Naive thymus-derived CD4-positive, alpha-beta T cell (primary cell): ENCODE measurements around the gene GALNT14. TPM values are rescaled to one million over a fixed set of nuclear protein-coding genes. Genes with fewer than 3 reads are reported as not detected.

Experiments
- ATAC-seq: fragments of 150-1000 bp; cut with Tn5 transposase; 2 replicates; pipeline ENCODE4 v1.10.0; 2021; ENCODE audit warnings: mild to moderate bottlenecking, moderate library complexity
- CTCF ChIA-PET: fragments of 350-600 bp; sonication (Branson Sonifier 250); formaldehyde crosslinking; loops from one replicate; lab custom pipeline; 2021; ENCODE audit warnings: antibody characterized with exemption; lab: Charles Lee
- POLR2A ChIA-PET: fragments of 350-600 bp; sonication (Branson Sonifier 250); formaldehyde crosslinking; loops from one replicate; lab custom pipeline; 2021; ENCODE audit warnings: antibody characterized with exemption, inconsistent platforms; lab: Charles Lee
- DNase-seq, 9 donors: peaks; one replicate each; pipeline versions ENCODE4 v3.0.0 to v3.0.0-alpha.2; 2020 to 2022; ENCODE audit warnings: mixed read lengths in 1 of 9
- H3K27ac ChIP-seq: one replicate; pipeline ENCODE4 v1.7.0; 2013; ENCODE audit warnings: mild to moderate bottlenecking, low read depth, low read length, moderate library complexity
- H3K27me3 ChIP-seq, 2 donors: one replicate each; pipeline ENCODE4 v1.7.0; 2013; ENCODE audit warnings: low read length in 2 of 2, mild to moderate bottlenecking in 2 of 2, moderate library complexity in 2 of 2; ENCODE audit not compliant: control insufficient read depth in 2 of 2, insufficient read depth in 2 of 2
- H3K36me3 ChIP-seq, 3 experiments: 1 replicate in 2 of 3; 2 replicates in 1 of 3; pipeline ENCODE4 v1.7.0; 2013; ENCODE audit warnings: low read length in 3 of 3, mild to moderate bottlenecking in 3 of 3, moderate library complexity in 1 of 3; ENCODE audit not compliant: insufficient read depth in 3 of 3, control insufficient read depth in 2 of 3
- H3K4me1 ChIP-seq, 2 donors: one replicate each; pipeline ENCODE4 v1.7.0; 2013; ENCODE audit warnings: low read length in 2 of 2, mild to moderate bottlenecking in 2 of 2, moderate library complexity in 1 of 2; ENCODE audit not compliant: control insufficient read depth in 2 of 2, insufficient read depth in 2 of 2
- H3K4me3 ChIP-seq: 2 replicates; pipeline ENCODE4 v1.7.0; 2013; ENCODE audit warnings: mild to moderate bottlenecking, low read length
- H3K9me3 ChIP-seq, 3 experiments: 1 replicate in 2 of 3; 2 replicates in 1 of 3; pipeline ENCODE4 v1.7.0; 2013; ENCODE audit warnings: low read length in 3 of 3; ENCODE audit not compliant: control insufficient read depth in 2 of 3
- H3K27ac Mint-ChIP-seq, 9 donors: one replicate each; pipeline ENCODE4 v1.8.0; 2020 to 2022; ENCODE audit warnings: mixed read lengths in 9 of 9, mild to moderate bottlenecking in 8 of 9, moderate library complexity in 5 of 9, inconsistent platforms in 2 of 9
- H3K27me3 Mint-ChIP-seq, 5 donors: one replicate each; pipeline ENCODE4 v1.8.0; 2021 to 2022; ENCODE audit warnings: mixed read lengths in 5 of 5, mild to moderate bottlenecking in 1 of 5
- H3K36me3 Mint-ChIP-seq, 5 donors: one replicate each; pipeline ENCODE4 v1.8.0; 2020 to 2022; ENCODE audit warnings: mixed read lengths in 5 of 5, mild to moderate bottlenecking in 3 of 5, inconsistent platforms in 1 of 5
- H3K4me1 Mint-ChIP-seq, 7 donors: one replicate each; pipeline ENCODE4 v1.8.0; 2020 to 2022; ENCODE audit warnings: mixed read lengths in 7 of 7, mild to moderate bottlenecking in 3 of 7, inconsistent platforms in 1 of 7
- H3K4me3 Mint-ChIP-seq, 10 donors: one replicate each; pipeline ENCODE4 v1.8.0; 2020 to 2022; ENCODE audit warnings: mild to moderate bottlenecking in 10 of 10, mixed read lengths in 10 of 10, moderate library complexity in 6 of 10, inconsistent platforms in 2 of 10
- H3K9me3 Mint-ChIP-seq, 11 donors: one replicate each; pipeline ENCODE4 v1.8.0; 2020 to 2022; ENCODE audit warnings: mixed read lengths in 11 of 11, mild to moderate bottlenecking in 4 of 11, inconsistent platforms in 1 of 11, moderate library complexity in 1 of 11
- intact Hi-C, 2 donors: fragments of 100-400 bp; cut with micrococcal nuclease; formaldehyde crosslinking; loops; one replicate each; pipeline ENCODE4 v1.15.1; 2023
- polyA plus RNA-seq, 2 donors: library from polyadenylated mRNA; unstranded; fragments of 300-500 nt; fragmentation: Illumina TruSeq; gene quantifications; one replicate each; pipeline ENCODE4 v1.2.3, GENCODE V29; 2021
- total RNA-seq, 6 experiments: library from RNA in 5 of 6; stranded (reverse) in 5 of 6; gene quantifications; 1 replicate in 5 of 6; 2 replicates in 1 of 6; pipeline ENCODE4 v1.2.3 and lab custom pipeline; 2021 to 2026

Gene GALNT14
- total and polyA plus RNA-seq, 7 experiments from 2014 or later = 0.64 to 1.1 TPM; not detected in 5

DNA sequence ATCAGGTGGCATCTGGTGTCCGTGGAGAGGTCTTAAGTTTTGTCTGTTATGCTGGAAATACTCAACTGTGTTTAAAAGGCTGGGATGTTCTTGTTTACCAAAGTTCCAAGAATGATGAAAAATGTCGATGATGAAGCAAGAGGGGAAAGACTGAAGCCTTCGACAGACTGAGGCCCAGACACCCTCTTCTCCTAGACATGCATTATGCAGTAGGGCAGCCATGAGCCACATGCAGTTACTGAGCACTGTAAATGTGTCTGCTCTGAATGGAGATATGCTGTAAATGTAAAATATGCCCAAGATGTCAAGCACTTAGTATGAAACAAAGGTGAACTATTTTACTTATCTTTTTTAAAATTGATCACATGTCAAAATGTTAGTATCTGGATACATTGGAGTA, 163.1 kb downstream of the GALNT14 start:
- H3K4me3 Mint-ChIP-seq = no peak overlapping the region
- CTCF ChIA-PET = no interaction called here

GRCh38 chr2:30974554-30974953, 163.7 kb downstream of the GALNT14 start:
- DNase-seq = no peak

More for the DNA sequence above, 163.1 kb downstream of the GALNT14 start:
- peaks cover 0 to 2% (median 0%) of the 10 kb centered on the region in 11 donors for H3K9me3 Mint-ChIP-seq
- H3K4me1 ChIP-seq = no peaks in the 10 kb centered on the region
- ATAC-seq (no peak), DNase-seq (no peak)
- POLR2A ChIA-PET = no interaction called here
- intact Hi-C loops = no loop called here
- H3K27ac ChIP-seq = no peak overlapping the region
- H3K27me3 ChIP-seq = no peaks in the 10 kb centered on the region
- no peaks in the 10 kb centered on the region for H3K9me3 ChIP-seq
- no peaks in the 10 kb centered on the region for H3K36me3 Mint-ChIP-seq
- no peaks in the 10 kb centered on the region for H3K36me3 ChIP-seq
- H3K27me3 Mint-ChIP-seq = peaks cover 0 to 27% (median 13%) of the 10 kb centered on the region in 5 donors
- H3K27ac Mint-ChIP-seq = no peak overlapping the region
- no peaks in the 10 kb centered on the region for H3K4me1 Mint-ChIP-seq
- no peak overlapping the region for H3K4me3 ChIP-seq

DNA sequence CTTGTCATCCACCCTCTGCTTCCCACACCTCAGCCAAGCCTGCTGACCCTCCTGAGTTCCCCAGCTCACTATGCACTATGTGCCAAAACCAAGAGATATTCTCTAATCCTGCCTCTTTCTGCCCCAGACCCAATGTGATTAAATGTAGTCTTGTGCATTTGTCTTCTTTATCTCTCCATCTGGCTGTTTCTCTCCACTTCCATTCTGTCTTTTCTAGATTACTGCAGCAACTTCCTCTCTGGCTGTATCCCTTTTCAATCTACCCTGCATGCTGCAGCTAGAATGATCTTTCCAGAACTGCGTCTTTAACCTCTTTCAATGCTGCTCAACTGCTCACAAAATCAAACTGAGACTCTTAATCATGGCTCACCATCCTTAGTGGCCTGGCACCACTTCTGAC, 164.1 kb downstream of the GALNT14 start:
- no peaks in the 10 kb centered on the region for H3K9me3 ChIP-seq
- no peak overlapping the region for H3K4me3 ChIP-seq
- H3K4me1 ChIP-seq = no peaks in the 10 kb centered on the region
- ATAC-seq (no peak), DNase-seq (no peak)
- Mint-ChIP-seq H3K27ac (no peak overlapping the region), H3K9me3 (peaks cover 0 to 2% (median 0%) of the 10 kb centered on the region in 11 donors), H3K4me3 (no peak overlapping the region), H3K4me1 (no peaks in the 10 kb centered on the region), H3K27me3 (peaks cover 0 to 21% (median 11%) of the 10 kb centered on the region in 5 donors), H3K36me3 (no peaks in the 10 kb centered on the region)
- POLR2A ChIA-PET = no interaction called here
- no peak overlapping the region for H3K27ac ChIP-seq
- intact Hi-C loops = no loop called here
- H3K36me3 ChIP-seq = no peaks in the 10 kb centered on the region
- H3K27me3 ChIP-seq = no peaks in the 10 kb centered on the region
- CTCF ChIA-PET = no interaction called here

More at GRCh38 chr2:30974554-30974953, 163.7 kb downstream of the GALNT14 start:
- Histone ChIP-seq H3K36me3 (no peaks in the 10 kb centered on the region), H3K4me3 (no peak overlapping the region), H3K4me1 (no peaks in the 10 kb centered on the region), H3K27me3 (no peaks in the 10 kb centered on the region), H3K9me3 (no peaks in the 10 kb centered on the region), H3K27ac (no peak overlapping the region)
- Mint-ChIP-seq H3K4me1 (no peaks in the 10 kb centered on the region), H3K36me3 (no peaks in the 10 kb centered on the region), H3K4me3 (no peak overlapping the region), H3K27me3 (peaks cover 0 to 22% (median 13%) of the 10 kb centered on the region in 5 donors), H3K27ac (no peak overlapping the region), H3K9me3 (peaks cover 0 to 2% (median 0%) of the 10 kb centered on the region in 11 donors)
- ATAC-seq = no peak
- POLR2A ChIA-PET = no interaction called here
- CTCF ChIA-PET = no interaction called here
- intact Hi-C loops = no loop called here

DNA sequence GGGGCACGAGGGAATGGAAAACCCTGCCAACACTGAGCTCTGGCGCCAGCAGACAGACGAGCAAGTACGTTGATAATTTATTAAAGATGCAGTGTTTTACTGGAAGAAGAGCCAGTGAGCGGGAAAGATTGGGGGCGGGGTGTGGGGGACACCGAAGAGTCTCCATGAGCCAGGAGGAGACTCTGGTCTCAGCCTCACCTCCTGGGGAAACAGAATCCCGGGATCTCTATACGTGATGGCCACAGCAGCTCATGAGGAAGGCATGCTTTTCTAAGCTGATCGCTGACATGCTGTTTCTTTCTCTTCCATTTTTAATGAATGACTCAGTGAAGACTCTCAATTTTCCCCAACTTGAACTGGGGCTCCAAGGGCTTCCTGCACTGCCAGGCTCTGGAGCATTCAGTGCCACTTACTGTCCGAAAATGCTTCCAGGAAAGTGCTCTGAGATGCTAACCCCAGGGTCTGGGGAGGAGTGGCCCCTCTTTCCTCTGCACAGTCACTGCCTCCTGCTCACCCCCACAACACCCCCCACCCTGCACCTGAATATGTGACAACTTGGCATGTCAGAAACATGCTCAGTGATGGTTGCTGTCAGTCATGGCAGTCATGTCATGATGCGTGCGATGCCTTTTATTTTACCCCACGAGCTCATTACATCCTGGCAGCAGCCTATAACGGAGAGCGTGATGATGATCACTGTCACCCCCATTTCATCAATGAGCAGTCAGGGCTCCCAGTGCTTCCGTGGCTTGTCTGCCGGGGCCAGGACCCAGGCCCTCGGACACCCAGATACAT, 166.8 kb downstream of the GALNT14 start:
- Histone ChIP-seq H3K4me1 (no peaks in the 10 kb centered on the region), H3K36me3 (no peaks in the 10 kb centered on the region), H3K27me3 (no peaks in the 10 kb centered on the region), H3K27ac (no peak overlapping the region), H3K9me3 (no peaks in the 10 kb centered on the region), H3K4me3 (no peak overlapping the region)
- ATAC-seq = no peak
- ChIA-PET POLR2A (no interaction called here), CTCF (no interaction called here)
- H3K4me3 Mint-ChIP-seq = no peak overlapping the region
- no peak for DNase-seq
- H3K27ac Mint-ChIP-seq = no peak overlapping the region
- no peaks in the 10 kb centered on the region for H3K9me3 Mint-ChIP-seq
- H3K4me1 Mint-ChIP-seq = no peaks in the 10 kb centered on the region
- H3K36me3 Mint-ChIP-seq = no peaks in the 10 kb centered on the region
- H3K27me3 Mint-ChIP-seq = peaks cover 0 to 13% (median 9%) of the 10 kb centered on the region in 5 donors
- intact Hi-C loops = no loop called here

DNA sequence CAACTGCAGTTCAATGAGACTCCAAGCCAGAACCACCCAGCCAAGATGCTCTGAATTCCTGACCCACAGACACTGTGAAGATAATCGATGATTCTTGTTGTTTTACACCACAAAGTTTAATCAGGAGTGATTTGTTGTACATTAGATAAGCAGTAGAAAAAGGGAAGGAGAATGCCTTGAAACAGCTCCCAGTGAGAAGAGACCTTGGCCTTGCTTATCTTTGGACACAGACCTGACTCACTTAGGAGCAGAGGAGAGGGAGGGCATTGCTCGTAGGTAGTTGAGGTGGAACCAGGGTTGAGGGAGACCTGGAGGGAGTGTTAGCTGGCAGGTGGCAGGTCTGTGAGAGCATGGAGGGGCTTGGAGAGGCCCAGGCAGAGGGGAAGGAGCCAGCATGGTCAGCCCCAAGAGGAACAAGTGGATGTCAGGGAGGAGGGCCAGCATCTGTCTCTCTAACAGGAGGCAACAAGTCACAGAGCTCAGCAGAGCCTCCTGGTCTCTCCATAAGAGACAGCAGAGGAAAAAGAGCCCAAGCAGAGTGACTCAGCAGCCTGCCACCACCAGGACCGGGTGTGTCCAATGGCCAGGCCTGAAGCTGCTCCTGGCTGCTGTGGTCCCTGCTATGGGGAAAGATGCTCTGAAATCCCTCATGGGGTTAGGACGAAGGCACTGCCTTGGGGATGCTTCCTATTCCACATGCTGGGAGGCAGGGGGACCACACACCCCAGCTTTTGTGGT, 169.4 kb downstream of the GALNT14 start:
- no peaks in the 10 kb centered on the region for H3K9me3 Mint-ChIP-seq
- H3K4me1 Mint-ChIP-seq = no peaks in the 10 kb centered on the region
- Histone ChIP-seq H3K4me3 (no peak overlapping the region), H3K9me3 (no peaks in the 10 kb centered on the region), H3K36me3 (no peaks in the 10 kb centered on the region), H3K4me1 (no peaks in the 10 kb centered on the region), H3K27me3 (no peaks in the 10 kb centered on the region), H3K27ac (no peak overlapping the region)
- no peak for DNase-seq
- no peaks in the 10 kb centered on the region for H3K36me3 Mint-ChIP-seq
- intact Hi-C loops = no loop called here
- ChIA-PET POLR2A (no interaction called here), CTCF (no interaction called here)
- ATAC-seq = no peak
- H3K27me3 Mint-ChIP-seq = peaks cover 0 to 14% (median 0%) of the 10 kb centered on the region in 5 donors
- no peak overlapping the region for H3K27ac Mint-ChIP-seq
- H3K4me3 Mint-ChIP-seq = no peak overlapping the region

DNA sequence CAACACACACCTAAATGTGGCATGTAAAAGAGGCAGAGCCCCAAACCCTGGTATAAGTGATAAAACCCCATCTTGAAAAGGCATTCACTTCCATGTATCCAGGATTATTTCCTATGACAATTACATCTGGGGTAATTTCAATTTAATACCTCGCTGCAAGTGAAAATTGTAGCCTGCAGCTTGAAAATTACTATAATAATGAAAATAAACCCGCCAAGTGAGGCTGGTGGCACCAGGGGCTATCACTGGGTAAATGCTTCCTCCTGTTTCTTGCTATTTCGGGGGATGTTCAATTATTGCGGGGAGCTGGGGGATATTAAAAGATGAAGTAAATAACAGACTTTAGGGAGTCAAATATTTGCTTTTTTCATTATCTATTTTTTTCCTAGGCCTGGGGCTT, 171.5 kb downstream of the GALNT14 start:
- no peak overlapping the region for H3K4me3 ChIP-seq
- Mint-ChIP-seq H3K27ac (no peak overlapping the region), H3K9me3 (no peaks in the 10 kb centered on the region), H3K27me3 (peaks cover 0 to 14% (median 0%) of the 10 kb centered on the region in 5 donors), H3K36me3 (no peaks in the 10 kb centered on the region), H3K4me1 (no peaks in the 10 kb centered on the region), H3K4me3 (no peak overlapping the region)
- H3K27me3 ChIP-seq = no peaks in the 10 kb centered on the region
- intact Hi-C loops = no loop called here
- H3K36me3 ChIP-seq = no peaks in the 10 kb centered on the region
- POLR2A ChIA-PET = no interaction called here
- no peak overlapping the region for H3K27ac ChIP-seq
- no peaks in the 10 kb centered on the region for H3K4me1 ChIP-seq
- H3K9me3 ChIP-seq = no peaks in the 10 kb centered on the region
- DNase-seq = no peak
- no peak for ATAC-seq
- CTCF ChIA-PET = no interaction called here
